Measurements from ENCODE around the gene RAD52. TPM values are rescaled to one million over a fixed set of nuclear protein-coding genes. Genes with fewer than 3 reads are reported as not detected.

Gene RAD52
- total RNA-seq, 1 donor = 10.8 TPM

GRCh38 chr12:910416-910815 is 39.1 kb downstream of the RAD52 start:
- no peak overlapping the region for H3K4me3 ChIP-seq (ENCODE audit: low read depth, low read length)
- no peak for TF ChIP-seq CTCF (IDR thresholded peaks at IDR 0.05; ENCODE audit: insufficient read depth, low read length)
- no peak for DNase-seq (ENCODE audit: low read depth)

GRCh38 chr12:909861-910260 is 39.6 kb downstream of the RAD52 start:
- no peak overlapping the region for H3K4me3 ChIP-seq (ENCODE audit: low read depth, low read length)
- no peak for DNase-seq (ENCODE audit: low read depth)
- TF ChIP-seq CTCF (IDR thresholded peaks at IDR 0.05; ENCODE audit: insufficient read depth, low read length) = no peak

- TF ChIP-seq CTCF (IDR thresholded peaks at IDR 0.05; ENCODE audit: insufficient read depth, low read length) = no peak
- H3K4me3 ChIP-seq (ENCODE audit: low read depth, low read length) = no peak overlapping the region
- DNase-seq (ENCODE audit: low read depth) = no peak
Observed at GRCh38 chr12:907413-908185, 41.9 kb downstream of the RAD52 start.

DNA sequence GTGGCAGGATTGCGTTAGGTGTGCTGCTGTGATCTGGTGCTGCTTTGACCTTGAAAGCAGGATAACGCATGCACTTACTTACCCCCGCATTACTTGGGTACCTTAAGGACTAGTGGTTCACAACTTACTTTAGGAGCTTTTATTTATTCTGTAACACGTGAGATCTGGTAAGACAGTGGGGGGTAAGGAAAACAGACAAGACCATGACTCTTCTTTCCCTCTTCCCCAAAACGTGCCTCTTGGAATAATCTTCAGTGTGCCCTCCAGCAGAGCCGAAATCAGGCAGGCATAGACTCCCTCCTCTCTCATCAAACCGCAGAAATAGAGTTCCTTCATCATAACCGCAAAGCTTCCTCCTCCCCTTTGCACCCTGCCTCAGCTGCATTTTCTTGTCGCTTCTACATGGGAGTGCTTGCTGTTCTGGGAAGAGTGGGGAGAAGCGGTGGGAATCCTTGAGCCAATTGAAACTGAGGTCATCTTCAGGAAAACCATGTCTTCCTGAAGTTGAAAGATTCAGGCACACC is 43.4 kb downstream of the RAD52 start:
- H3K4me3 ChIP-seq (ENCODE audit: low read depth, low read length) = no peak overlapping the region
- no peak for TF ChIP-seq CTCF (IDR thresholded peaks at IDR 0.05; ENCODE audit: insufficient read depth, low read length)
- no peak for DNase-seq (ENCODE audit: low read depth)

DNA sequence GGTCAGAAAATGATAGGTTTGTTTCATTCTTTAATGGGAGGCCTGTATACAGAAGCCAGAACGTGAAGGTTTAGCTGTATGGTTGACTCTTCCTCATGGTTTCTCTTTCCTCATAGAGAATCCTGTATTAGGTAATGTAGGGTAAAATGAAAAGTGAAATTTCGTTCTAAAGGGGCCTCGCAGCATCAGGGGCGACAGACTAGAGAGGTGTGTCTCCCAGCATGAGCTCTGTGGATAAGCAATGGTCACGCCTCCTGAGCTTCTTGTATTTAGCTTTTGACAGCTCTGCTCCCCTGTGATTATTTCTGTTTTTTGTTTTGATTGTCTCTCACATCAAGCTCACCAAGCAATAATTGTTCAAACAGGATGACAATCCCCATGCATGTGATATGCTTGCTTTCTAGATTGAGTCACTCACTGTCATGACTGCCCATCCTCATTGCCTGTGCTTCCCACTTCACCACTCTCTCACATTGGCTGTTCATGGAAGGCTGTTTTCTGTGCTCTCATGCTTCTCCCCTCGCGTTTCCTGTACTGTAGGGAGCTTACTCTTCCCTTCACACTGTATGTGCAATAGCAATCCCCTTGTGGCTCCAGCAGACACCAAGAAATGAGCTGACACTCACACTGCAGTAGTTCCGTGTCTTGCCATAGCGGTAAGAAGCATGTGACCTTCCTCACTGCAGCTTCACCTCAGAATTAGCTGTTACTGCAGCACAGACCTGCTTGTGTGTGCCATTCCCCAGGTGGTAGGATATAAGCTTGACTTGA is 44.0 kb downstream of the RAD52 start:
- H3K4me3 ChIP-seq (ENCODE audit: low read depth, low read length) = no peak overlapping the region
- no peak for DNase-seq (ENCODE audit: low read depth)
- no peak for TF ChIP-seq CTCF (IDR thresholded peaks at IDR 0.05; ENCODE audit: insufficient read depth, low read length)

DNA sequence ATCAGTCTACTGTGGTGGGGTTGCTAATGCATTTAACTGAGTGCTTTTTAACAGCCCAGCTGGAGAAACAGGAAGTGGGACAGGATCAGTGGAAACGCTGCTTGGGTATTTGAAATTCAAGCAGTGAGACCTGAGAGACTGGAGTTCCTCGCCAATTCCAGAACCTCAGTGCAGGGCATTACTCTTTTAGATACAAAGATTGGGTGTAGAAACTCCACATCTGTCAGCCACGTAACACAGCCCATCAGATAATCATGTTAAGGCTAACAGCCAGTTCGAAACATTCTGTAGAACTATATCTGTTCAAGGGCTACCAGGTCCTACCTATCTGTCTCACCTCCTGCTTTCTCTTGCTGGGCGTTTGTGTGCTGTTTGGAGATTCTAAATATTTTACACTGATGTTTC is 45.5 kb downstream of the RAD52 start:
- no peak overlapping the region for H3K4me3 ChIP-seq (ENCODE audit: low read depth, low read length)
- no peak for DNase-seq (ENCODE audit: low read depth)
- no peak for TF ChIP-seq CTCF (IDR thresholded peaks at IDR 0.05; ENCODE audit: insufficient read depth, low read length)
